GM18499 (cell line): ENCODE results near the gene CCDC15.

ENCODE experiments used
- ATAC-seq: cut with Tn5 transposase; IDR thresholded peaks from one replicate; pipeline ENCODE4 v1.9.1; 2021; ENCODE audit warnings: moderate number of reproducible peaks; ENCODE audit not compliant: insufficient read depth, unreplicated experiment

The CCDC15 gene

GRCh38 chr11:124953753-124954589 is at the start of gene CCDC15:
Gene CCDC15 (plus strand): TSS chr11:124954202. CDS start chr11:124954733, 531 bp downstream.
- peak; percentile 92 for ATAC-seq

GRCh38 chr11:124915541-124916369 is 38.2 kb upstream of the CCDC15 start:
- ATAC-seq, result no peak

- ATAC-seq, result no peak
Measured at GRCh38 chr11:124916370-124916710, 37.7 kb upstream of the CCDC15 start.

GRCh38 chr11:124917115-124917637 is 36.8 kb upstream of the CCDC15 start:
- ATAC-seq, result no peak

- no peak for ATAC-seq
Measured at GRCh38 chr11:124918950-124919349, 35.1 kb upstream of the CCDC15 start, which contains the start of gene HEPN1. Gene HEPN1 (plus strand): TSS chr11:124919250.

GRCh38 chr11:124919898-124920297 is 34.1 kb upstream of the CCDC15 start:
- ATAC-seq, result no peak

- ATAC-seq, result no peak
Measured at GRCh38 chr11:124920356-124920755, 33.6 kb upstream of the CCDC15 start.

- ATAC-seq, result no peak
Measured at GRCh38 chr11:124920870-124921609, 33.0 kb upstream of the CCDC15 start.

- ATAC-seq, result no peak
Measured at GRCh38 chr11:124922831-124923230, 31.2 kb upstream of the CCDC15 start.

- ATAC-seq, result no peak
Measured at GRCh38 chr11:124923296-124923695, 30.7 kb upstream of the CCDC15 start.

- ATAC-seq, result no peak
Measured at GRCh38 chr11:124928942-124929665, 24.9 kb upstream of the CCDC15 start.

GRCh38 chr11:124930799-124931198 is 23.2 kb upstream of the CCDC15 start:
- ATAC-seq, result no peak

- ATAC-seq, result no peak
Measured at GRCh38 chr11:124934862-124935547, 19.0 kb upstream of the CCDC15 start.

- ATAC-seq, result no peak
Measured at GRCh38 chr11:124935548-124936514, 18.2 kb upstream of the CCDC15 start, which contains the start of gene HEPACAM. Gene HEPACAM (minus strand): TSS chr11:124936047. CDS start chr11:124936006, 41 bp downstream.

- no peak for ATAC-seq
Measured at GRCh38 chr11:124937336-124937935, 16.6 kb upstream of the CCDC15 start.

- ATAC-seq, result no peak
Measured at GRCh38 chr11:124938206-124938765, 15.7 kb upstream of the CCDC15 start.

- ATAC-seq, result no peak
Measured at GRCh38 chr11:124938970-124939369, 15.0 kb upstream of the CCDC15 start.
